HuH-7.5 (cell line): ENCODE data around the gene MYMX.
"Not testable (repeated sequence)": the region's sequence is repeated elsewhere in the genome, so short reads cannot be mapped to it uniquely, and the experiment has no call there.

Source experiments
- DNase-seq: peaks from one replicate; pipeline ENCODE4 v3.0.0; 2011; ENCODE audit warnings: low spot score

Gene MYMX

DNA sequence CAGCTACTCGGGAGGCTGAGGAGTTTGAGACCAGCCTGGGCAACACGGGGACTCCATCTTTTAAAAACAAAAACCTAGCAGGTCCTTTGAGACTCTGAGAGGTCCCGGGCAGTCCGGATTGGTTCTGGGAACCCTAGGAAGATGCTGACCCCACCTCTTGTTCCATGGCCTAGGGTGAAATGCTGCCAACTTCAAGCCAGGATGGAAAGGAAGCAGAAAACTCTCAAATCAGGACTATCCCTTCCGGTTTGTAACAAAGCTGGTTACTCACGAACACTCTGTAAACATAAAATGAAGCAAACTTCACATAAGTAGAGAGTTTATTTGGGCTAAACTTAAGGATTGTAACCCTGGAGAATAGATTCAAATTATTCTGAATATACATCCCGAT, 30.1 kb upstream of the MYMX start:
- no peak for DNase-seq

DNA sequence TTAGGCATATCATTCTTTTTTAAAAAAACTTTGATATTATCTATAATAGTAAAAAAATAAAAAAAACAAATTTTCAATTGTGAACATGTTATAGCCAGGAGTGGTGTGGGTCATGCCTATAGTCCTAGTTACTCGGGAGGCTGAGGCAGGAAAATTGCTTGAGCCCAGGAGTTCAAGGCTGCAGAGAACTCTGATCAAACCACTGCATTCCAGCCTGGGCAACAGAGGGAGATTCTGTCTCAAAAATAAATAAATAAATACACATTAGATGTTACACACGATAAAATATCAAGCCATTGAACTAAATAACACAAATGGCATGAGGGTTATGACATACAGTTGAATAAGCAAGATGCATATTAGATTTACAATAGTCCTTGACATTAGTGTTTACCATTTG, 27.9 kb upstream of the MYMX start:
- no peak for DNase-seq

DNA sequence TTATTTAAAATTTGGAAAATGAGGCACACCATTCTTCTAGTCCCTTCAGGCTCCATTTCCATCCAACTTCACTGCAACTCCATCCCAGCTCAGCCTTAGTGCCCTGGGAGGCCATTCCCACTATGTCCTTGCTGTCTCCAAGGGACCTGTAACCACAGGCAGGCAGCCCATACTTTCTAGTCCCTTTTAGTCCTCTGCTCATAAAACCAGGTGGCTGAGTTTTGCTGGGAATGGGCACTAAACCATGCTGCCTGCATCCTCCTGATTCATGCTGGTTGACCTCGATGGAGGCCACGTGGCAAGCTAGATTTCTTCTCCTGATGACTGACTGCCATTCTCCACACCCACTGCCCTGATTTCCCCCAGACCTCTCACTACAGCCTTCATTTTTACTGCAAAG, 27.5 kb upstream of the MYMX start:
- no peak for DNase-seq

DNA sequence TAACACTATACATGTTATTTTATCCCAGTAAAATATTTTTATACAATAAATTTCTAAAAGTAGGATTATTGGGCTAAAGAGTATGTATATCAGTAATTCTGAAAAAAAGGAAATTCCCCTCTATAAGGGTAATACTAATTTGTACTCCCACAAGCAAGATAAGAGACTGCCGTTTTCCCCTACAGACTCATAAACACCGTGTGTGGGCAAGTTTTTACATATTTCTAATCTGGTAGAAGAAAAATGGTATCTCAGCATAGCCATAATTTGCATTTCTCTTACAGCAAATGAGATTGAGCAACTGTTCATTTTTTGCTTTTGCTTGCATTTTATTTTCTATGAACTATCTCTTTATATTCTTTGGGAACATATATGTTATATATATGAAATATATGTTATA, 26.0 kb upstream of the MYMX start:
- DNase-seq: no peak

DNA sequence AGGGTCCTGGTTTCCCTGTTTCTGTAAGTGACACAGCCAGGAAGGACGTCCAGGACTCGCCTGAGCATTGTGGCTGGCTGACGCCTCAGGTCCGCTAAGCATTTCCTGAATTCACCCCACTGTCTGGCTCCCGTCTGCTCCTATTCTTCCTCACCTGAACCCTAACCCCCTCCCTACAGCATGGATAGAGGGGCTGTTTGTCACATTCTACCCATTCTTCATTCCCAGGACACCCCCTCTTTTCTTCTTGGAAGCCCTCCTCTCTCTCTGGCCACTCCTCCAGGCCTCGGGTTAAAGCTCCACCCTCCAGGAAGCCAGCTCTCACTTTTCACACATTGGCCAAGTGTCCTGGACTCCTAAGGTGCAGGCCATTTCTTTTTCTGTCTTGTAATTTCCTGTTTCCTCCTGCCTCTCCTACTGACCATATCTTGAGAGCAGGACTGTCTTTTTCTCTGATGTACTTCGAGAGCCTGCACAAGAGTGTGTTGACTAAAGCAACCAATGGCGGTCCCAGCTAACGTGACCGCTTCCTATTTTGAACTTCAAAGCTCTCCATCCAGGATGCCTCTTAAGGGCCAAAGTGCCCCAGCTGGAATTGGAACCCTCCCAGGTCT, 24.2 kb upstream of the MYMX start:
- no peak for DNase-seq

DNA sequence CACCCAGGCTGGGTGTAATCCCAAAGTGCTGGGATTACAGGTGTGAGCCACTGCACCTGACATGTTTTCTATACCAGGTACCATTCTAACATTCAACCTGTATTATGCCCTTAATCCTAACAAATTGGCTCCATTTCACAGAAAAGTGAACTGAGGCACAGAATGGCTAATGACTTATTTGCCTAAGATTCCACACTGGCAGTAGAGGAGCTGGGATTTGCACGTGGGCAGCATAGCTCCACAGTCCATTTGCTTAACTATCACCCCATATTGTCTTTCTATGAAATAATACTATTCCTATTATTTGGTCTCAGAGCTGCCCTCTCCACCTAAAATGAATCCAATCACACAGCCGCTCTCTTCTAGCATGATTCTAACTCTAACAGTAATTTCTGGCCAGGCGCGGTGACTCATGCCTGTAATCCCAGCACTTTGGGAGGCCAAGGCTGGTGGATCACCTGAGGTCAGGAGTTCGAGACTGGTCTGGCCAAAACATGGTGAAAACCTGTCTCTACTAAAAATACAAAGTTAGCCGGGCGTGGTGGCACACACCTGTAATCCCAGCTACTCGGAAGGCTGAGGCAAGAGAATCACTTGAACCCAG, 23.3 kb upstream of the MYMX start:
- no peak for DNase-seq

DNA sequence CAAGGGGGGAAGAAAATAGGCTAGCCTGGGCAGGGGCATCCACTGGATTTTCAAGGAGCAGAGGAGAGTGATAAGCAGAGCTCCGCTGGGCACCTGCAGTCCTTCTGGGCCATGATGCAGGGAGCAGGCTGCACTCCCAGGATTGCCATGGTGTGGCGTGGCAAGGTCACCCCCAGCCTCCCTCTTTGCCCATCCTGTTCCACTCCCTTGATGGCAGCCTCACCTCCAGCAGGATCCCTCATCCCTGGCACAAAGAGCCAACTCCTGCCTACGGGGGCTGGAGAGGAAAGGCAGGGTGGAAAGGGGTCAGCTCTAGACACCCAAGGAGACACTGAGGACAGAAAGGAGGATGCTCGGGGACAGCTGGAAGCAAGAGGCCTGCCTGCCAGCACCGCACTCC, 22.4 kb upstream of the MYMX start:
- no peak for DNase-seq

DNA sequence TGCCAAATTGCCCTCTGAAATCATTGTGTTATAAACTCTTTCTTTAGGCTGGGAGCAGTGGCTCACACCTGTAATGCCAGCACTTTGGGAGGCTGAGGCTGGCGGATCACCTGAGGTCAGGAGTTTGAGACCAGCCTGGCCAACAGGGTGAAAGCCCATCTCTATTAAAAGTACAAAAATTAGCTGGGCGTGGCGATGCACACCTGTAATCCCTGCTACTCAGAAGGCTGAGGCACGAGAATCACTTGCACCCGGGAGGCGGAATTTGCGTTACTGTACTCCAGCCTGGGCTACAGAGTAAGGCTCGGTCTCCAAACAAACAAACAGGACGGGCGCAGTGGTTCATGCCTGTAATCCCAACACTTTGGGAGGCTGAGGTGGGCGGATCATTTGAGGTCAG, 20.4 kb upstream of the MYMX start:
- DNase-seq: not testable (repeated sequence)

DNA sequence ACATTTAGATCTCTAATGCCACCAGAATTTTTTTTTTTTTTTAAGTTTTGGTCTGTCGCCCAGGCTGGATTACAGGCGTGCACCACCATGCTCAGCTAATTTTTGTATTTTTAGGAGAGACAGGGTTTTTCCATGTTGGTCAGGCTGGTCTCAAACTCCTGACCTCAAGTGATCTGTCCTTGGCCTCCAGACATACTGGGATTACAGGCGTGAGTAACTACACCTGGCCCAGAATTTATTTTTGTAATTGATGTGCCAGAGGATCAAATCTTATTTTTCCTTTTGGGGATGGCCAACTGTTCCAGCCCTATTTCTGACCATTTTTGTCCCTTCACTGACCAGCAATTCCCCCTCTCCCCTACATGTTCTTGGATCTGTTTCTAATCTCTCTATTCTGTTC, 18.0 kb upstream of the MYMX start:
- no peak for DNase-seq

DNA sequence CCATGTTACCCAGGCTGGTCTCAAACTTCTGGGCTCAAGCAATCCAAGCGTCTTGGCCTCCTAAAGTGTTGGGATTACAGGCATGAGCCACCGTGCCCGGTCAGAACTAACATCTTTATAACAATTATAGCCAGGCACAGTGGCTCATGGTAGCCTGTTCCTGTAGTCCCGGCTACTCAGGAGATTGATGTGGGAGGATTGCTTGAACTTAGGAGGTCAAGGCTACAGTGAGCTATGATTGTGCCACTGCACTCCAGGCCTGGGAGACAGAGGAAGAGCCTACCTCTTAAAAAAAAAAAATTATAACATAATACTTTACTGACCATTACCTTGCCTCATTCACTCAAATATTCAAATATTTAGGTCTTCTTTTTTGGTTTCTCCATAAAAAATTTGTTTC, 16.8 kb upstream of the MYMX start:
- DNase-seq: no peak

DNA sequence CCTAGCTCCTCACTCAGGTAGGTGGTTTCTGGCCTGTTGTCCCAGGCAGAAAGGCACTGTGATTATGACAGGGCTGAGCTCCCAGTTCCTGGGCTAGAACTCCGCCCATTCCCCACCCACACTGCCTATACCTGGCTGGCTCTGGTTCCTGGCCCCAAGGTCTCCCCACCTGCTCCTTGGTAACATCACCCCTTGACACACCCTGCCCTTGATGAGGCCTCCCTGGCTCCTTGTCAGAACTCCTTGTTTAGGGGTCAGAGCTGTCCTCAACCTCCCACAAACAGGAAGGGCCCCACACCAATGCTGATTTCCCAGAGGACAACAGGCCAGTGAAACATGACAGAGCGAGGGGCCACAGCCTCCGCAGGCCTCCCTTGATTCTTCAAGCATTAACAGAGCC, 15.5 kb upstream of the MYMX start:
- DNase-seq: no peak

DNA sequence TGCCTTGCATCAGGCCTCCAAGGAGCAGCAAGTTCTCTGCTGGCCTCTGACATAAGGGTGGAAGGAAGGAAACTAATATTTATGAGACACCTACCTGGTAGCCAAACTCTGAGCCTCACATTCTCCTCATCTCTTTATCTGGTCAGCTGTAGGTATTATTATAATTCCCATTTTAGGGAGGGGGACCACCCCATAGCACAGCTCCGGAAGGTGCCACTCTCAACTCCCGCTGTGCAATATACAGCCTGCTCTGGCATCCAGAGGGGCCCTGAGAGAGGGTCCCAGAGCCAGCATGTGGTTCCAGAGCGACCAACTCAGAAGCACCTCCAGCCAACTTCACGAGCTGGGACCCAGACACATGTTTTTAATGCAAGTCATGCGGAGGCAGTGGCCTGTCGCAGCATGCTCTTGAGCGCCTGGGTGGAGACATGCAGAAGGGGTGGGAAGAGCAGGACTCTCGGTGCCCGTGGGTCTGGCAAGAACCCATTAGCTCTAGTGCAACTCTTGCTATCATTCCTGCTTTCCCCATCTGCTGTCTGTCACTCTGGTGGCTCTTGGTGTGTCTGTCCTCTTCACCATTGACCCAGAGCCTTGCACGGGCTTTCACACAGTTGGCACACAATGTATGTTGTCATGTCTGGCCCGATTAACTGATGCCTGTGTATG, 15.0 kb upstream of the MYMX start:
- no peak for DNase-seq

DNA sequence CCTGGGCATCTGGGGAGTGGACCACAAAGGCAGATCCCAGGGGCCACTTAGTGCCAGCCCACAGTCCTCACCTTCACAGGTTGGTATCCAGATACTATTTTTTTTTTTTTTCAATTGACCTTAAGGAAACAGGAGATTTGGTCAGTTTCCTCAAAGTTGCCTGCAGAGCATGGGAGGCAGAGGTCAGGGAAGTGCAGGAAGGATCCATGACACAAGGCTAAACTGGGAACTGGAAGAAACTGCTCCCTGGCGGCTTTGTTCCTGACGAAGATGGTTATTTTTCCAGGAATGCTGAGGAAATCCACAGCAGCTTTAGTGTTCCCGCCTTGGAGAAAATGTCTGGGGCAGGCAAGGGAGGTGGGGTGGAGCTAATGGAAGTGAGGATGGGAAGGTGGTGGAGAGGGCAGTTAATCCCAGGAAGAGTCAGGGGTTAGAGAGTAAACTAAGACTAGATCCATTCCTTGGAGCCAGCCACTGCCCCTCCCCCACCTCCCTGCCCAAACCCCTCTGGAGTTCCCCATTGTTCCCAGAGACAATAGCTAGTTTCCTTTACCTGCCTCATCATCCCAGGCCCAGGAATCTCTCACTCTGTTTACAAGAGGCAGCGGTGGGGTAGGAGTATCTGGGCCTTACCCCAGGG, 14.3 kb upstream of the MYMX start:
- no peak for DNase-seq

DNA sequence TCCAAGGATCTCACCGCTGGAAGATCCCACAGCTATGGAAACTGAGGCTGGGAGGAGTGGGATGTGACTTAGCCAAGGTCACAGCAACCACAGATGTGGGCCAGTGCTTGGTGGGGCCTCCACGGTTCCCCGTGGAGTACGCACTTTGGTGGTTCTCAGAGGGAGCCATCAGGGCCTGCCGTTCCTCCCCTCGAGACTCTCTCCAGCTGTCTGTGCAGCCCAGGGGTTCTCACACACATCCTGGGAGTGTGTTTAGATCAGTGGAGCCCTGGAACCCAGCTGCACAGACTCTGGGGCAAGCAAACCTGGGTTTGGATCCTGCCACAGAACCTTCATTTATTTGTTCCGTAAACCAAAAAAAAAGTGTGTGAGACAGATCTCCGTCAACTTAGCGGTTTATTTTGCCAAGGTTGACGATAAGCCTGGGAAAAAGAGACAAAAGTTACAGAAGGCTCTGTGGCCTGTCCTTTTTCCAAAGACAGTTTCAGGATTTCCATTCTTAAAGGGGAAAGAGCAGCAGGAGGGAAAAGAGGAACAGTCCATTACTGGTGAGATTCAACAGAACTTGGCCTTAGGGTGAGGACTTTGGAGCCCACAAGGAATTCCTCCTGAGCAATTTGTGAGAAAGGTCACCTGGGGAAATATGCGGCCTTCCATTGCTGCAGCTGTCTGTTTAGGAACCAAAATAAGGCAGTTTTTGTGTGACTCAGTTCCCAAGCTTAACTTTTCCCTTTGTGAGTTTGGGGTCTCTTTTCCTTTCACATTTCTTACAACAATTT, 13.6 kb upstream of the MYMX start:
- no peak for DNase-seq

DNA sequence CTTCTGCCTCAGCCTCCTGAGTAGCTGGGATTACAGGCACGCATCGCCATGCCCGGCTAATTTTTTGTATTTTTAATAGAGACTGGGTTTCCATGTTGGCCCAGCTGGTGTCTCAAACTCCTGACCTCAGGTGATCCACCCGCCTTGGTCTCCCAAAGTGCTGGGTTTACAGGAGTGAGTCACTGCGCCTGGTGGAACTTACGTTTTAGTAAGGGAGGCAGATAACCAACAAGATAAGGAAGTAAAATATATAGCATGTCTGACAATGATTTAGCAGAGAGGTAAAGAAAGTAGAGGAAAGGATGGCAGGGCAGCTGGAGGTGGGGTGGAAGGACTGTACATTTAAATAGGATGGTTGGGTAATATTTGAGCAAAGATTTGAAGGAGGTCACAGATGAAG, 12.8 kb upstream of the MYMX start:
- DNase-seq: no peak

DNA sequence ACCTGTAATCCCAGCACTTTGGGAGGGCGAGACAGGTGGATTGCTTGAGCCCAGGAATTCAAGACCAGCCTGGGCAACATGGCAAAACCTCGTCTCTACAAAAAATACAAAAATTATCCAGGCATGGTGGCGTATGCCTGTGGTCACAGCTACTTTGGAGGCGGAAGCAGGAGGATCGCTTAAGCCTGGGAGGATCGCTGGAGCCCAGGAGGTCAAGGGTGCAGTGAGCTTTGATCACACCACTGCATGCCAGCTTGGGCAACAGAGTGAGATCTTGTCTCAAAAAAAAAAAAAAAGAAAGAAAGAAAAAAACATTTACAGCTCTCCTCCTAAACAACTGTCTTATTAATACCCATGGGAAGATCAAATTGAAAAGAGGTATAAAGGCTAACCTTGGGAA, 8.8 kb upstream of the MYMX start:
- no peak for DNase-seq

DNA sequence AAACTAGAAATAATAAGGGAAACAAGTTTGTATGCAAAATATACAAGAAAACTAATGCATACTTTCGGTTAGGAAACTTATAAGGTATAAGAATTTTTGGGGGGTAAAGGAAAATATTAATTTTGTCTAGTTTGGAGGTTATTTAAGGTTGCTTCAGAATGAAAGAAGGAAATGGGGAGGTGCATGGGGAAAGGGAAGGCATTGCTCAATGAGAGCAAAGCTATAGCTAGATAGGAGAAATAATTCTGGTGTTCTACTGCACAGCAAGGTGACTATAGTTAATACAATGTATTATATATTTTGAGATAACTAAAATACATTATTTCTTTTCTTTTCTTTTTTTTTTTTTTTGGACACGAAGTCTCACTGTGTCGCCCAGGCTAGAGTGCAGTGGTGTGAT, 5.4 kb upstream of the MYMX start:
- no peak for DNase-seq

DNA sequence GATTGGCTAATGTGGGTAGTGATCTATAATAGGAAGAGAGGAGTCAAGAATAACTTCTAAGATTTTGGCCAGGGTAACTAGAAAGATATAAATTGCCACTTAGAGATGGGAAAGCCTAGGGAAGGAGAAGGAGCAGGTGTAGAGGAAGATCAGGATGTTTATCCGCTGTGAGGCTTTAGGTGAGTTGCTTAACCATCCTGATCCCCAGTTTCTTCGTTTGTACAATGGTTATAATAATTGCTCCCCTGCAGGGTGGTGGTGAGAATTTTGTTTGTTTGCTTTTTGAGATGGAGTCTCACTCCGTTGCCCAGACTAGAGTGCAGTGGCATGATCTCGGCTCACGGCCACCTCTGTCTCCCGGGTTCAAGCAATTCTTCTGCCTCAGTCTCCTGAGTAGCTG, 2.4 kb upstream of the MYMX start:
- DNase-seq: no peak

DNA sequence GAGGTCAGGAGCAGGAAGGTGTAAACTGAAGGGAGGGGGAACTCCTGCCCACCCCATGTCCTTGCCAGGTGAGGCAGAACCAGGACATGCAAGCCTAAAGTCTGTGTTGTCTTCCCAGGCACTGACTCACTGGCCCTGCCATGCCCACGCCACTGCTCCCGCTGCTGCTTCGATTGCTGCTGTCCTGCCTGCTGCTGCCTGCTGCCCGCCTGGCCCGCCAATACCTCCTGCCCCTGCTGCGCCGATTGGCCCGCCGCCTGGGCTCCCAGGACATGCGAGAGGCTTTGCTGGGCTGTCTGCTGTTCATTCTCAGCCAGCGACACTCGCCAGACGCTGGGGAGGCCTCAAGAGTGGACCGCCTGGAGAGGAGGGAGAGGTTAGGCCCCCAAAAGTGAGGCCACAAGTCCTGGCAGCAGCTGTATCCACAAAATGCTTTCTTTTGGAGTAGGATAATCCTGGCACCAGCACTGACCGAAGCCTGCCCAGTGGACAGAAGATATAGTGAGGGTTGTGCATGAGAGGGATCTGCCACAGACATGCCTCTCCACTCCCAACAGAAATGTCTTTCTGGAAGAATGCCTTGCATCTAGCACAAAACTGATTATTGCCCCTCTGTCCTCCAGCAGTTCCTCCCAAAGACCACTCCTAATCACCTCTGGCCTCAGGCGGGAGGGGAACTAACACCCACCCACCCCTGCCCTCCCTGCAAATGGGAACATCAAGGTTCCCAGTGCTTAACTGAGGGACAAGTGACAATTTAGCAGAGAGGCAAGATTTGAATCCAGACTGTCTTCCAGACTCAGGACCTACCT, 812 bp downstream of the MYMX start:
- no peak for DNase-seq

DNA sequence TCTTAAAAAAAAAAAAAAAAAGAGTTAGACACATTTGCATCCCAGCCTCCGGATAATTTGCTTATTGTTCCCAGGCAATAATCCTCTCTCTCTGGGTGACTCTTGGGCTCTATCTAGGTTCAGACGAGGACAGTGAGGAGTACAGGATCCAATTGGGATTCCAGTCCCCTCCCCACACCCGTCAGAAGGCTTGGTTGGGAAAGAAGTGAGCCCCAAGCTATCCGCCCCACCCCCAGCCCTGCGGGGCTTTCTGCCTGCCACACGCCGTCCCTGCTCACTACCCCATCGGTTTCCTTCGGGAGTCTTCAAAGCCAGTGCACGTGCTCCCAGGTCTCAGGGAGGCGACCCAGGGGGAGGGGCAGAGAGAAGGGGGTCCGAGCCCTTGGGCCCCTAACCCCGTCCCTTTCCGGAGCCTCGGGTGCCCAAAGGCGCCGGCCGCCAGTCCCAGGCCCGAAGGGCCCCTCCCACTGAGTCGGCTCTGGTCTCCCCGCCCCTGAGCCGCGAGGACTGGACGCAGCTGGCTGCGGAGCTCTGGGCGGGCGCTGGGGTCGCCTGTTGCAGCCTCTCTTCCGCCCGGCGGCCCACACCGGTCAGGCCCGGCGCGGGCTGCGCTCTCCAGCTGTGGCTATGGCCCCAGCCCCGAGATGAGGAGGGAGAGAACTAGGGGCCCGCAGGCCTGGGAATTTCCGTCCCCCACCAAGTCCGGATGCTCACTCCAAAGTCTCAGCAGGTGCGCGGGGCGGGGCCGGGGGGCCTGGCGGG, 2.5 kb downstream of the MYMX start:
- DNase-seq: peak; percentile 70
